Sigmoid colon (tissue), 7 donors: ENCODE measurements around the gene CHST1. TPM values are rescaled to one million over a fixed set of nuclear protein-coding genes. Genes with fewer than 3 reads are reported as not detected.

Experiments used
- DNase-seq: peaks from one replicate; pipeline ENCODE4 v3.0.0-alpha.2; 2019
- H3K27ac ChIP-seq, 4 donors: fragments of 200-600 bp; sonication (generic); one replicate each; pipeline ENCODE4 v1.5.1; 2016 to 2019; ENCODE audit warnings: mild to moderate bottlenecking in 1 of 4
- H3K27me3 ChIP-seq, 3 donors: fragments of 200-600 bp; sonication (generic); one replicate each; pipeline ENCODE4 v1.5.1; 2019; ENCODE audit warnings: mild to moderate bottlenecking in 1 of 3
- H3K36me3 ChIP-seq, 4 donors: fragments of 200-600 bp; sonication (generic); one replicate each; pipeline ENCODE4 v1.5.1; 2016 to 2019
- H3K4me1 ChIP-seq, 4 donors: fragments of 200-600 bp; sonication (generic); one replicate each; pipeline ENCODE4 v1.5.1; 2017 to 2019
- H3K4me3 ChIP-seq, 4 donors: fragments of 200-600 bp; sonication (generic); one replicate each; pipeline ENCODE4 v1.5.1; 2017 to 2019; ENCODE audit warnings: mild to moderate bottlenecking in 2 of 4, moderate library complexity in 1 of 4
- H3K9me3 ChIP-seq, 4 donors: fragments of 200-600 bp in 3 of 4; sonication (generic) in 3 of 4; one replicate each; pipeline versions ENCODE4 v1.5.1 to v1.6.1; 2013 to 2019
- CTCF ChIP-seq, 4 experiments: fragments of 450-650 bp in 3 of 4; fragments of 200-600 bp in 1 of 4; IDR thresholded peaks; one replicate each; pipeline ENCODE4 v1.5.1; 2016 to 2019; ENCODE audit warnings: antibody characterized with exemption in 4 of 4, mild to moderate bottlenecking in 3 of 4, moderate library complexity in 2 of 4
- EP300 ChIP-seq, 4 donors: sonication (generic); formaldehyde crosslinking; IDR thresholded peaks; one replicate each; pipeline ENCODE4 v1.6.1; 2017; ENCODE audit warnings: antibody characterized with exemption in 4 of 4
- POLR2A ChIP-seq, 2 donors: fragments of 450-650 bp; IDR thresholded peaks; one replicate each; pipeline ENCODE4 v1.6.1; 2016; ENCODE audit warnings: antibody characterized with exemption in 2 of 2, mild to moderate bottlenecking in 2 of 2, moderate library complexity in 2 of 2
- POLR2AphosphoS5 ChIP-seq, 4 donors: sonication (generic); formaldehyde crosslinking; IDR thresholded peaks; one replicate each; pipeline ENCODE4 v1.6.1; 2017; ENCODE audit warnings: antibody characterized with exemption in 4 of 4
- WGBS, 2 donors: extraction: QIAGEN DNeasy Blood & Tissue Kit; methylation state at CpG; one replicate each; pipeline ENCODE4 v1.1.7; 2013; 5-methylcytosine and 5-hydroxymethylcytosine counted together
- intact Hi-C: fragments of 100-400 bp; cut with DNase I; formaldehyde crosslinking; loops from one replicate; pipeline ENCODE4 v1.15.1; 2023
- polyA plus RNA-seq, 3 donors: library from polyadenylated mRNA; stranded (reverse); fragments of 200-250 nt; gene quantifications; one replicate each; pipeline ENCODE4 v1.2.3, GENCODE V29; 2013
- total RNA-seq, 4 donors: library from RNA; depleted of rRNA; stranded (reverse); fragments of >200 nt; gene quantifications; one replicate each; pipeline ENCODE4 v1.1.0, GENCODE V29; 2016
- donor health status: healthy with polysubstance abuse.
- donor health status: Bipolar disorder and iron deficiency.
- donor health status: healthy.

The CHST1 gene
- total and polyA plus RNA-seq, 7 donors = 0.23 to 1.5 (median 1.2) TPM

GRCh38 chr11:45615182-45615792, 50.1 kb downstream of the CHST1 start:
- no peaks in the 10 kb centered on the region for H3K36me3 ChIP-seq
- DNase-seq = no peak

GRCh38 chr11:45614196-45614828, 51.1 kb downstream of the CHST1 start:
- Histone ChIP-seq H3K9me3 (no peaks in the 10 kb centered on the region), H3K4me3 (no peak overlapping the region), H3K27me3 (no peaks in the 10 kb centered on the region), H3K4me1 (no peaks in the 10 kb centered on the region), H3K27ac (no peak overlapping the region), H3K36me3 (no peaks in the 10 kb centered on the region)
- no peak for TF ChIP-seq EP300 (IDR thresholded peaks at IDR 0.05)
- no peak for TF ChIP-seq POLR2A (IDR thresholded peaks at IDR 0.05)
- TF ChIP-seq CTCF (IDR thresholded peaks at IDR 0.05) = no peak
- TF ChIP-seq POLR2AphosphoS5 (IDR thresholded peaks at IDR 0.05) = no peak
- 29 to 62% methylated on average over 6 of the region's 6 CpGs for WGBS, 2 donors
- no peak for DNase-seq
- intact Hi-C loops = no loop called here

More at GRCh38 chr11:45615182-45615792, 50.1 kb downstream of the CHST1 start:
- H3K4me3 ChIP-seq = no peak overlapping the region
- H3K4me1 ChIP-seq = no peaks in the 10 kb centered on the region
- WGBS, 2 donors = 73% methylated on average over 4 of the region's 4 CpGs
- H3K27ac ChIP-seq = no peak overlapping the region
- H3K27me3 ChIP-seq = no peaks in the 10 kb centered on the region
- no peak for TF ChIP-seq CTCF (IDR thresholded peaks at IDR 0.05)
- TF ChIP-seq POLR2AphosphoS5 (IDR thresholded peaks at IDR 0.05) = no peak
- no peak for TF ChIP-seq POLR2A (IDR thresholded peaks at IDR 0.05)
- intact Hi-C loops = no loop called here
- no peaks in the 10 kb centered on the region for H3K9me3 ChIP-seq

- no peak for TF ChIP-seq POLR2AphosphoS5 (IDR thresholded peaks at IDR 0.05)
- TF ChIP-seq EP300 (IDR thresholded peaks at IDR 0.05) = no peak
- TF ChIP-seq POLR2A (IDR thresholded peaks at IDR 0.05) = no peak
- TF ChIP-seq CTCF (IDR thresholded peaks at IDR 0.05) = no peak
- Histone ChIP-seq H3K36me3 (no peaks in the 10 kb centered on the region), H3K27ac (no peak overlapping the region), H3K27me3 (peaks cover 0 to 9% (median 0%) of the 10 kb centered on the region in 3 donors), H3K4me3 (no peak overlapping the region), H3K9me3 (no peaks in the 10 kb centered on the region), H3K4me1 (no peaks in the 10 kb centered on the region)
- intact Hi-C loops = no loop called here
- 44 to 66% methylated on average over 3 of the region's 3 CpGs for WGBS, 2 donors
- DNase-seq = no peak
Measured at GRCh38 chr11:45610627-45611026, 54.8 kb downstream of the CHST1 start.

GRCh38 chr11:45609902-45610301, 55.5 kb downstream of the CHST1 start:
- Histone ChIP-seq H3K36me3 (no peaks in the 10 kb centered on the region), H3K27ac (no peak overlapping the region), H3K4me3 (no peak overlapping the region), H3K9me3 (no peaks in the 10 kb centered on the region), H3K4me1 (no peaks in the 10 kb centered on the region), H3K27me3 (peaks cover 0 to 9% (median 0%) of the 10 kb centered on the region in 3 donors)
- no peak for DNase-seq
- no peak for TF ChIP-seq POLR2A (IDR thresholded peaks at IDR 0.05)
- no peak for TF ChIP-seq POLR2AphosphoS5 (IDR thresholded peaks at IDR 0.05)
- TF ChIP-seq EP300 (IDR thresholded peaks at IDR 0.05) = no peak
- no peak for TF ChIP-seq CTCF (IDR thresholded peaks at IDR 0.05)
- 29 to 36% methylated on average over 2 of the region's 2 CpGs for WGBS, 2 donors
- intact Hi-C loops = no loop called here
